H1 (cell line): Measurements from ENCODE around the gene ACVR2B. TPM values are rescaled to one million over a fixed set of nuclear protein-coding genes. Genes with fewer than 3 reads are reported as not detected.

ENCODE experiments used
- CTCF ChIA-PET: fragments of 300-600 bp; sonication (Branson Sonifier 250); formaldehyde crosslinking; loops from one replicate; lab custom pipeline; 2021; ENCODE audit not compliant: partially characterized antibody; lab: Charles Lee
- POLR2A ChIA-PET: fragments of 300-600 bp; sonication (Branson Sonifier 250); formaldehyde crosslinking; loops from one replicate; lab custom pipeline; 2021; ENCODE audit warnings: inconsistent platforms; ENCODE audit not compliant: partially characterized antibody; lab: Charles Lee
- DNase-seq, 2 experiments: peaks; one replicate each; pipeline versions ENCODE4 v3.0.0 to v3.0.0-alpha.2; 2010 to 2022; ENCODE audit warnings: low spot score in 2 of 2, low read depth in 1 of 2, mixed read lengths in 1 of 2
- FAIRE-seq: peaks from 2 replicates; lab custom pipeline; 2011; peaks lifted over from hg19 to GRCh38; lab: Jason Lieb, UNC
- H2AFZ ChIP-seq: 2 replicates; pipeline ENCODE4 v1.8.1; 2012; ENCODE audit warnings: low read length, inconsistent platforms
- H2AK5ac ChIP-seq: 2 replicates; pipeline ENCODE4 v1.6.1; 2013; ENCODE audit warnings: low read depth, low read length
- H2BK120ac ChIP-seq: replicated peaks from 2 replicates; pipeline ENCODE3; 2013; ENCODE audit warnings: low read depth, low read length, inconsistent platforms
- H2BK12ac ChIP-seq: 2 replicates; pipeline ENCODE4 v1.6.1; 2013; ENCODE audit warnings: low read depth, low read length
- H2BK15ac ChIP-seq: 2 replicates; pipeline ENCODE4 v1.6.1; 2013; ENCODE audit warnings: low read length
- H2BK20ac ChIP-seq: 2 replicates; pipeline ENCODE4 v1.6.1; 2013; ENCODE audit warnings: low read length
- H2BK5ac ChIP-seq: 2 replicates; pipeline ENCODE4 v1.6.1; 2013; ENCODE audit warnings: low read depth, low read length
- H3K14ac ChIP-seq: 2 replicates; pipeline ENCODE4 v1.6.1; 2013; ENCODE audit warnings: inconsistent platforms; ENCODE audit not compliant: insufficient read length
- H3K18ac ChIP-seq: 2 replicates; pipeline ENCODE4 v1.6.1; 2013; ENCODE audit warnings: low read length; ENCODE audit errors: extremely low read depth
- H3K23ac ChIP-seq: 2 replicates; pipeline ENCODE4 v1.6.1; 2013; ENCODE audit warnings: inconsistent platforms; ENCODE audit not compliant: insufficient read length
- H3K23me2 ChIP-seq: 2 replicates; pipeline ENCODE4 v1.6.1; 2013; ENCODE audit warnings: low read depth, low read length
- H3K27ac ChIP-seq: 2 replicates; pipeline ENCODE4 v1.6.1; 2011; ENCODE audit warnings: low read depth, low read length, inconsistent platforms
- H3K27me3 ChIP-seq, 4 experiments: replicated peaks in 1 of 4; 1 replicate in 1 of 4; 2 replicates in 3 of 4; pipeline versions ENCODE4 v1.6.1 to v1.8.1; 2011 to 2013; ENCODE audit warnings: low read length in 3 of 4, mild to moderate bottlenecking in 3 of 4, inconsistent platforms in 2 of 4, mixed read lengths in 2 of 4, moderate library complexity in 1 of 4; ENCODE audit not compliant: control insufficient read depth in 3 of 4, insufficient read depth in 3 of 4; ENCODE audit errors: extremely low read depth in 1 of 4
- H3K36me3 ChIP-seq, 4 experiments: 2 replicates each; pipeline versions ENCODE4 v1.6.1 to v1.8.1; 2011 to 2013; ENCODE audit warnings: mild to moderate bottlenecking in 4 of 4, low read length in 3 of 4, moderate library complexity in 2 of 4, control low read depth in 1 of 4, inconsistent platforms in 1 of 4; ENCODE audit not compliant: insufficient read depth in 4 of 4, control insufficient read depth in 2 of 4
- H3K4ac ChIP-seq: replicated peaks from 2 replicates; pipeline ENCODE3; 2013; ENCODE audit warnings: low read length, low read depth, mixed read lengths, inconsistent platforms; ENCODE audit not compliant: insufficient read length
- H3K4me1 ChIP-seq, 4 experiments: replicated peaks in 1 of 4; 1 replicate in 1 of 4; 2 replicates in 3 of 4; pipeline versions ENCODE4 v1.6.1 to v1.8.1; 2011 to 2013; ENCODE audit warnings: low read length in 3 of 4, inconsistent platforms in 2 of 4, mixed read lengths in 1 of 4; ENCODE audit not compliant: insufficient read depth in 4 of 4, control insufficient read depth in 3 of 4
- H3K4me2 ChIP-seq, 2 experiments: 2 replicates each; pipeline versions ENCODE4 v1.6.1 to v1.8.1; 2011 to 2013; ENCODE audit warnings: low read depth in 2 of 2, low read length in 2 of 2, control low read depth in 1 of 2, inconsistent platforms in 1 of 2, mild to moderate bottlenecking in 1 of 2; ENCODE audit not compliant: insufficient read depth in 1 of 2
- H3K4me3 ChIP-seq, 4 experiments: fragments of 200-600, 300-600 bp in 1 of 4; sonication (generic), shearing (Covaris generic), sonication (Bioruptor Twin) in 1 of 4; 2 replicates each; pipeline versions ENCODE4 v1.5.1 to v1.8.1; 2011 to 2016; ENCODE audit warnings: low read length in 4 of 4, low read depth in 3 of 4, control low read depth in 2 of 4, inconsistent platforms in 2 of 4, mild to moderate bottlenecking in 2 of 4, mixed read lengths in 1 of 4, moderate library complexity in 1 of 4; ENCODE audit not compliant: insufficient read depth in 2 of 4; ENCODE audit errors: extremely low read depth in 1 of 4
- H3K56ac ChIP-seq: replicated peaks from 2 replicates; pipeline ENCODE3; 2013; ENCODE audit warnings: low read depth, mild to moderate bottlenecking, mixed read lengths, low read length, inconsistent platforms; ENCODE audit not compliant: insufficient read length
- H3K79me1 ChIP-seq: 2 replicates; pipeline ENCODE4 v1.6.1; 2013; ENCODE audit warnings: low read depth, low read length, control low read depth
- H3K79me2 ChIP-seq, 2 experiments: 2 replicates each; pipeline versions ENCODE4 v1.6.1 to v1.8.1; 2012 to 2013; ENCODE audit warnings: low read length in 2 of 2, mild to moderate bottlenecking in 2 of 2, inconsistent platforms in 1 of 2; ENCODE audit not compliant: insufficient read depth in 2 of 2, control insufficient read depth in 1 of 2
- H3K9ac ChIP-seq, 4 experiments: replicated peaks in 1 of 4; 1 replicate in 1 of 4; 2 replicates in 3 of 4; pipeline versions ENCODE4 v1.6.1 to v1.8.1; 2011 to 2013; ENCODE audit warnings: low read depth in 3 of 4, low read length in 3 of 4, control low read depth in 2 of 4, mild to moderate bottlenecking in 2 of 4, moderate library complexity in 2 of 4, inconsistent platforms in 1 of 4; ENCODE audit errors: extremely low read depth in 1 of 4
- H3K9me3 ChIP-seq, 2 experiments: 2 replicates each; pipeline versions ENCODE4 v1.6.1 to v1.8.1; 2012 to 2013; ENCODE audit warnings: mild to moderate bottlenecking in 2 of 2, moderate library complexity in 2 of 2, control low read depth in 1 of 2, inconsistent platforms in 1 of 2, low read depth in 1 of 2, low read length in 1 of 2, mixed read lengths in 1 of 2; ENCODE audit not compliant: insufficient read depth in 2 of 2
- H4K20me1 ChIP-seq, 2 experiments: replicated peaks in 1 of 2; 2 replicates each; pipeline versions ENCODE3 to v1.8.1; 2011 to 2013; ENCODE audit warnings: inconsistent platforms in 2 of 2, low read length in 2 of 2, mild to moderate bottlenecking in 1 of 2; ENCODE audit not compliant: insufficient read depth in 2 of 2, control insufficient read depth in 1 of 2
- H4K5ac ChIP-seq: 2 replicates; pipeline ENCODE4 v1.6.1; 2013; ENCODE audit warnings: low read length, low read depth, mixed read lengths, inconsistent platforms; ENCODE audit not compliant: insufficient read length
- H4K8ac ChIP-seq: 2 replicates; pipeline ENCODE4 v1.8.0; 2013; ENCODE audit warnings: mild to moderate bottlenecking, moderate library complexity, low read length, inconsistent platforms; ENCODE audit not compliant: insufficient read depth; ENCODE audit errors: extremely low read depth
- H4K91ac ChIP-seq: replicated peaks from 2 replicates; pipeline ENCODE3; 2013; ENCODE audit warnings: low read length, mixed read lengths, inconsistent platforms; ENCODE audit not compliant: insufficient read length
- EP300 ChIP-seq, 2 experiments: IDR thresholded peaks; 1 replicate in 1 of 2; 2 replicates in 1 of 2; pipeline ENCODE4 v1.6.1; 2011 to 2012; ENCODE audit warnings: low read depth in 2 of 2, low read length in 2 of 2, mild to moderate bottlenecking in 2 of 2, borderline replicate concordance in 1 of 2, inconsistent platforms in 1 of 2, moderate library complexity in 1 of 2
- HDAC6 ChIP-seq: IDR thresholded peaks from one replicate; pipeline ENCODE4 v1.7.1; 2012; ENCODE audit warnings: low read depth, mild to moderate bottlenecking, inconsistent platforms, low read length, moderate library complexity
- SRF ChIP-seq: IDR thresholded peaks from 2 replicates; pipeline ENCODE4 v1.6.1; 2011; ENCODE audit warnings: mild to moderate bottlenecking, low read depth, low read length, moderate library complexity
- USF2 ChIP-seq: IDR thresholded peaks from 2 replicates; pipeline ENCODE4 v1.6.1; 2011; ENCODE audit warnings: low read length, improper control_type of control experiment
- ZNF274 ChIP-seq: IDR thresholded peaks from 2 replicates; pipeline ENCODE4 v1.7.0; 2012; ENCODE audit warnings: low read length, borderline replicate concordance; ENCODE audit errors: extremely low read depth
- WGBS, 2 experiments: shearing (Covaris generic) in 1 of 2; methylation state at CpG; one replicate each; pipeline versions ENCODE4 v1.1.6 to v1.1.7; 2013 to 2015; ENCODE audit warnings: low lambda C conversion rate in 2 of 2, mixed read lengths in 2 of 2, inconsistent platforms in 1 of 2, low coverage in 1 of 2, missing lambda C conversion rate in 1 of 2; ENCODE audit not compliant: insufficient replicate concordance in 2 of 2, insufficient coverage in 1 of 2, insufficient read length in 1 of 2; ENCODE audit errors: extremely low coverage in 1 of 2, missing lambda C conversion rate in 1 of 2; 5-methylcytosine and 5-hydroxymethylcytosine counted together
- polyA plus RNA-seq, 7 experiments: library from polyadenylated mRNA; depleted of rRNA in 3 of 7; stranded (reverse) in 5 of 7; unstranded in 2 of 7; fragments of >200 nt in 5 of 7; fragments of 200-250 nt in 2 of 7; gene quantifications; 1 replicate in 5 of 7; 2 replicates in 1 of 7; 4 replicates in 1 of 7; pipeline versions ENCODE4 v1.2.1 to v1.2.3, GENCODE V29; 2011 to 2013; ENCODE audit warnings: missing spikeins in 2 of 7, mixed read lengths in 2 of 7
- total RNA-seq: library from RNA; stranded (reverse); fragmentation: NEBNext Ultra II Directional; extraction: Animal tissue kit (Norgen Biotek cat#: 25700); gene quantifications from 2 replicates; pipeline ENCODE4 v1.2.1, GENCODE V29; 2021

The ACVR2B gene
- total and polyA plus RNA-seq, 2 of the 8 experiments (the other 6 are each of a cell fraction or from before 2014, with no cell fraction given): 24.7 to 109 TPM

GRCh38 chr3:38519000-38519399 lies 65.3 kb downstream of the ACVR2B start:
- H3K79me1 ChIP-seq: no peaks in the 10 kb centered on the region; the same call in 1 of the 2 replicates
- no peak overlapping the region for H3K23ac ChIP-seq
- H3K27me3 ChIP-seq: no peaks in the 10 kb centered on the region
- ChIA-PET POLR2A (interaction anchor here (1.1 to 2.0 kb wide), 2 partner anchors 13 to 22 kb away, joined by 3 to 8 read pairs; partner anchors contain the start of gene EXOG), CTCF (interaction anchor here (0.7 to 12.5 kb wide), 10 partner anchors 11 to 220 kb away, joined by 3 to 318 read pairs (median 12); partner anchors contain the start of genes EXOG and SCN5A)
- H3K79me2 ChIP-seq: no peaks in the 10 kb centered on the region
- H4K91ac ChIP-seq: no peak overlapping the region
- H2BK5ac ChIP-seq: no peak overlapping the region
- H2AK5ac ChIP-seq: no peak overlapping the region
- H3K56ac ChIP-seq: no peak overlapping the region
- no peak overlapping the region for H2BK20ac ChIP-seq
- H3K9ac ChIP-seq: no peak overlapping the region
- no peak for FAIRE-seq
- no peak overlapping the region for H2BK15ac ChIP-seq
- no peak overlapping the region for H3K14ac ChIP-seq
- H3K36me3 ChIP-seq: peaks cover 0 to 3% (median 2%) of the 10 kb centered on the region in 4 experiments; a peak in 4 of 8 replicates
- H3K27ac ChIP-seq: no peak overlapping the region
- no peak overlapping the region for H2AFZ ChIP-seq
- no peak overlapping the region for H3K4me2 ChIP-seq
- DNase-seq: no peak
- no peaks in the 10 kb centered on the region for H3K9me3 ChIP-seq
- H3K23me2 ChIP-seq: no peaks in the 10 kb centered on the region
- H2BK12ac ChIP-seq: no peak overlapping the region
- H4K8ac ChIP-seq: no peak overlapping the region
- no peak overlapping the region for H3K18ac ChIP-seq
- no peak overlapping the region for H4K5ac ChIP-seq
- no peak overlapping the region for H3K4ac ChIP-seq
- H3K4me1 ChIP-seq: peaks cover 0 to 19% (median 3%) of the 10 kb centered on the region in 4 experiments; a peak in 4 of 7 replicates
- H4K20me1 ChIP-seq: no peaks in the 10 kb centered on the region
- H2BK120ac ChIP-seq: no peak overlapping the region
- no peak overlapping the region for H3K4me3 ChIP-seq
- 80% methylated on average over 1 of the region's 1 CpG; no CpG with 5 or more reads in 1 of the 2 experiments for WGBS, 2 experiments
- TF ChIP-seq ZNF274 (no peak), HDAC6 (no peak), SRF (no peak), EP300 (IDR thresholded peaks at IDR 0.05; ENCODE audit: borderline replicate concordance in 1 of 2, low read depth in 2 of 2, low read length in 2 of 2) (no peak), USF2 (no peak)
